ENCODE data around the gene PKN3. TPM values are rescaled to one million over a fixed set of nuclear protein-coding genes. Genes with fewer than 3 reads are reported as not detected.
A peak's percentile ranks its signal among the peaks of the same experiment; 100 is the strongest.

PKN3 gene
- total and polyA plus RNA-seq, 9 of the 15 experiments (the other 6 are each of a cell fraction or from before 2014, with no cell fraction given) = 0.82 to 49.2 (median 19.7) TPM

DNA sequence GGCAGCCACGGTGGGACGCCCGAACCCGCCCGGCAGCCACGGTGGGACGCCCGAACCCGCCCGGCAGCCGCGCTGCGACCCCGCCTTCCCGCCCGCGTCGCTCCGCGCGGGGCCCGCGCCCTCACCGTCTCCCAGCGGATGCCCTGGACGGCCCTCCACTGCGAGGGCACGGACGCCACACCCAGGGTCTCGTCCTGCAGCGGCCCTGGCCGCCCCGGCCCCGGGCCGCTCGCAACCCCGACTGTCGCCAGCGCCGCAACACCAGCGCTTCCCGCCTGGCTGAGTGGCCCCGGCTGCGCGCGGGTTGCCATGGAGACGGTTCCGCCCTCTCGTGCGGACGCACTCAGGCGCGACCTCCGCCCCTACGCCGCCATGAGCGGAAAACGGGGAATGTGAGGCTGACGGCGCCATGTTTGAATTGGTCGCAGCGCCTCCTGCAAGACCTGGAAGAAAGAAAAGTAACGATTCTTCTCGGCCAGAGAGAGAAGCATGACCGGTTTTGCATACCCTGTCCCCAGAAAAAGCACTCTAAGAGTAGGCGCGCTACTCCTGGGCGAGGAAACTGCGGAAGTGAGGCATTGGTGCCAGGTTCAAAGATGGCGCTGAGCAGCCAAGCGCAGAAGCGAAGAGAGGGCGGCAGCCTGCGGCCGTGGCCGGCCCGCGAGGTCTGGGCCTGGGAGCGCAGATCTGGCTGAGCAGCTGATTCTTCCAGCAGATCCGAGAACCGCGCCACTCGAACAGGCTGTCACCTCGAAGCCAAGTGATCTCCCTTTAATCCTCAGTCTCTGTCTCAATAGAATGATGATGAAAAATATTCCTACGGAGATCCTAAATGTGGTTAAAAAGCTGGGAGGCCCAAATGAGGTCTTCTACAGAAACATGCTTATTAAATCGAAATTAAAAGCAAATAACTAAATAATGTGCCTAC is 45.6 kb upstream of the PKN3 start, which contains the start of gene DYNC2I2 (continued):
- TF ChIP-seq ZNF444 (CRISPR knock-in tag; IDR thresholded peaks at IDR 0.05) = peak; percentile 65; the same call in 1 of the 2 replicates
- peak; percentile 90; the same call in 1 of the 2 replicates for TF ChIP-seq CAMTA2 (CRISPR knock-in tag; conservative IDR thresholded peaks at IDR 0.05)
- TF ChIP-seq ZSCAN32 (CRISPR knock-in tag; IDR thresholded peaks at IDR 0.05) = peak; percentile 72
- peak; percentile 98 for TF ChIP-seq SP1 (CRISPR knock-in tag; IDR thresholded peaks at IDR 0.05)
- TF ChIP-seq ZNF445 (CRISPR knock-in tag; IDR thresholded peaks at IDR 0.05; ENCODE audit: low read depth) = peak; percentile 51; the same call in 1 of the 2 replicates
- no peak for TF ChIP-seq NCOR1 (IDR thresholded peaks at IDR 0.05)
- no peak; the same call in 1 of the 2 replicates for TF ChIP-seq FOXP1 (CRISPR knock-in tag; IDR thresholded peaks at IDR 0.05)
- TF ChIP-seq, protein P1, sequence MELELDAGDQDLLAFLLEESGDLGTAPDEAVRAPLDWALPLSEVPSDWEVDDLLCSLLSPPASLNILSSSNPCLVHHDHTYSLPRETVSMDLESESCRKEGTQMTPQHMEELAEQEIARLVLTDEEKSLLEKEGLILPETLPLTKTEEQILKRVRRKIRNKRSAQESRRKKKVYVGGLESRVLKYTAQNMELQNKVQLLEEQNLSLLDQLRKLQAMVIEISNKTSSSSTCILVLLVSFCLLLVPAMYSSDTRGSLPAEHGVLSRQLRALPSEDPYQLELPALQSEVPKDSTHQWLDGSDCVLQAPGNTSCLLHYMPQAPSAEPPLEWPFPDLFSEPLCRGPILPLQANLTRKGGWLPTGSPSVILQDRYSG (tag; conservative IDR thresholded peaks at IDR 0.05; ENCODE audit: low read depth) = peak; percentile 96
- peak in 1 of 2 experiments; percentile 44; a peak in 1 of 4 replicates for TF ChIP-seq ETV6 (IDR thresholded peaks at IDR 0.05; ENCODE audit: borderline replicate concordance in 1 of 2, low read depth in 2 of 2, low read length in 1 of 2)
- no peak for TF ChIP-seq ETV6 (CRISPR knock-in tag; IDR thresholded peaks at IDR 0.05; ENCODE audit: borderline replicate concordance)
- TF ChIP-seq KDM4B (IDR thresholded peaks at IDR 0.05; ENCODE audit: borderline replicate concordance in 2 of 2, low read depth in 1 of 2) = peak in 1 of 2 experiments; percentile 85; a peak in 2 of 4 replicates
- peak; percentile 80 for TF ChIP-seq FUS (optimal IDR thresholded peaks at IDR 0.05; ENCODE audit: low read depth, low read length)

Measured in K562 (cell line).